Measurements from ENCODE around the gene COL6A5. TPM values are rescaled to one million over a fixed set of nuclear protein-coding genes. Genes with fewer than 3 reads are reported as not detected.
"Not testable (repeated sequence)": the region's sequence is repeated elsewhere in the genome, so short reads cannot be mapped to it uniquely, and the experiment has no call there.

COL6A5 gene
- total RNA-seq, 1 experiment from 2014 or later, result not detected

DNA sequence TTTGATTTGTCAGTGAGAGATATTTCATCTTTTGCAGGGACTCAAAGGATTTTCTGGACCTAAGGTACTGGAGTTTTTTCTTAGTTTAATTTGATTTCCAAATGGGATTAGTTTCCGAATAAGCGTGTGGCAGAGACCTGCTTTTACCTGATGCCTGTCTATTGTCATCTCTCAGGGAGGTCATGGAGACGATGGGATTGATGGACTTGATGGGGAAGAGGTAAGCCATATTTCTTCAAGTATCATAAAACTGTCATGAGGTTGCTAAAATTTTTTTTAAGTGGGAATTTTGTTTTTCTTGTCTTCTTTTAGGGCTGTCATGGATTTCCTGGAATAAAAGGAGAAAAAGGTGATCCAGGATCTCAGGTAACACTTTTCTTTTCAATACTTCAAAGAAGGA, 60.5 kb downstream of the COL6A5 start:
- H3F3A ChIP-seq (ENCODE audit: insufficient read depth, low read depth), result no peaks in the 10 kb centered on the region
- ChIA-PET POLR2A (ENCODE audit: unreplicated experiment) (no interaction called here), CTCF (no interaction called here)
- TF ChIP-seq, protein P1, sequence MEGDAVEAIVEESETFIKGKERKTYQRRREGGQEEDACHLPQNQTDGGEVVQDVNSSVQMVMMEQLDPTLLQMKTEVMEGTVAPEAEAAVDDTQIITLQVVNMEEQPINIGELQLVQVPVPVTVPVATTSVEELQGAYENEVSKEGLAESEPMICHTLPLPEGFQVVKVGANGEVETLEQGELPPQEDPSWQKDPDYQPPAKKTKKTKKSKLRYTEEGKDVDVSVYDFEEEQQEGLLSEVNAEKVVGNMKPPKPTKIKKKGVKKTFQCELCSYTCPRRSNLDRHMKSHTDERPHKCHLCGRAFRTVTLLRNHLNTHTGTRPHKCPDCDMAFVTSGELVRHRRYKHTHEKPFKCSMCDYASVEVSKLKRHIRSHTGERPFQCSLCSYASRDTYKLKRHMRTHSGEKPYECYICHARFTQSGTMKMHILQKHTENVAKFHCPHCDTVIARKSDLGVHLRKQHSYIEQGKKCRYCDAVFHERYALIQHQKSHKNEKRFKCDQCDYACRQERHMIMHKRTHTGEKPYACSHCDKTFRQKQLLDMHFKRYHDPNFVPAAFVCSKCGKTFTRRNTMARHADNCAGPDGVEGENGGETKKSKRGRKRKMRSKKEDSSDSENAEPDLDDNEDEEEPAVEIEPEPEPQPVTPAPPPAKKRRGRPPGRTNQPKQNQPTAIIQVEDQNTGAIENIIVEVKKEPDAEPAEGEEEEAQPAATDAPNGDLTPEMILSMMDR (conservative IDR thresholded peaks at IDR 0.05), result no peak
- no peak for TF ChIP-seq EZH2 (IDR thresholded peaks at IDR 0.05; ENCODE audit: low read depth)
- no peaks in the 10 kb centered on the region for H3K9me3 ChIP-seq (ENCODE audit: insufficient read depth, low read depth)
- H3K79me2 ChIP-seq (ENCODE audit: low read depth), result no peaks in the 10 kb centered on the region
- no peak for DNase-seq
- 0 out of 2 replicates have a peak, but pooled peaks cover 14% of the 10 kb centered on the region for H3K27me3 ChIP-seq (ENCODE audit: insufficient read depth, low read depth)
- BruUV-seq (replicated peaks), result no TSS peak
- no peak overlapping the region for H3K27ac ChIP-seq
- no peaks in the 10 kb centered on the region for H4K20me1 ChIP-seq (ENCODE audit: insufficient read depth)
- no peaks in the 10 kb centered on the region for H3K9me2 ChIP-seq (ENCODE audit: insufficient read depth)
- H3K4me3 ChIP-seq, result no peak overlapping the region
- H3K36me3 ChIP-seq (ENCODE audit: low read depth), result no peaks in the 10 kb centered on the region
- no peak overlapping the region for H2AFZ ChIP-seq
- intact Hi-C loops (cut with micrococcal nuclease; ENCODE audit: unreplicated experiment), result no loop called here
- H3K4me2 ChIP-seq, result no peak overlapping the region
- H3K4me1 ChIP-seq (replicated peaks; ENCODE audit: insufficient read depth), result no peaks in the 10 kb centered on the region

DNA sequence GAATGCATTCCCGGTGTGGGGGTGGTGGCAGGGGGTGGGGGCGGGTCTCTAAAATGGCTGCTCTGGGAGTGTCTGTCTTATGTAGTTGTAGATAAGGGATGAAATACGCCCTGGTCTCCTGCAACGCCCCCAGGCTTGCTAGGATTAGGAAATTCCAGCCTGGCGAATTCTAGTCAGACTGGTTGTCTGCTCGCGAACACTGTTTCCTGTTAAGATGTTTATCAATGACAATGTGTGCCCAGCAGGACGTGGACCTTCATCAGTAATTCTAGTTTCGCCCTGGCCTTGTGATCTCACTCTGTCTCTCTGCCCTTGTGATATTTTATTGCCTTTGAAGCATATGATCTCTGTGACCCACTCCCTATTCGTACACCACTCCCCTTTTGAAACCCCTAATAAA, 62.8 kb downstream of the COL6A5 start:
- intact Hi-C loops (cut with micrococcal nuclease; ENCODE audit: unreplicated experiment); H3K4me3 ChIP-seq; POLR2A ChIA-PET (ENCODE audit: unreplicated experiment); H3K4me2 ChIP-seq; H4K20me1 ChIP-seq (ENCODE audit: insufficient read depth); H2AFZ ChIP-seq; H3F3A ChIP-seq (ENCODE audit: insufficient read depth, low read depth); DNase-seq; H3K27ac ChIP-seq; H3K36me3 ChIP-seq (ENCODE audit: low read depth); H3K4me1 ChIP-seq (replicated peaks; ENCODE audit: insufficient read depth); H3K9me2 ChIP-seq (ENCODE audit: insufficient read depth); CTCF ChIA-PET; BruUV-seq (replicated peaks); H3K79me2 ChIP-seq (ENCODE audit: low read depth); H3K9me3 ChIP-seq (ENCODE audit: insufficient read depth, low read depth): not testable (repeated sequence)
- H3K27me3 ChIP-seq (ENCODE audit: insufficient read depth, low read depth), result 0 out of 2 replicates have a peak, but pooled peaks cover 14% of the 10 kb centered on the region

DNA sequence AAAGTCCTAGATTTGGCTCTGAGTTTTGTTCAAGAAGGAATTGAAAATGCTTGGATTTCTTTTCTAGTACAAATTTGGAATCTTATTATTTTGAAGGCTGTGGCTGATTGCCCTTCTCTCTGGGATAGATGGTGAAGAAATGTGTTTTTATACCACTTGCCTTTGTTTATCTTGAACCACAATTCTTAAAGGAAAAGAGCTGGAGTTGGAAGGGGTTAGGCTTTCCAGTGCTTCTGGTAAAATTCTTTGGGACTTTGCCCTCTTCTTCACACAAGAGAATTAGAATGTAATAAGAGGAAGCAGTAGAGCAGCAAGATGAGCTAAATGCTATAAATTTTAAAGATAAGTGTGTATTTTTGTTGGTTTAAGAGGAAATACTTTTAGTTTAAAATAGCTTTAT, 65.8 kb downstream of the COL6A5 start:
- Histone ChIP-seq H3K4me2 (no peak overlapping the region), H3K36me3 (ENCODE audit: low read depth) (no peaks in the 10 kb centered on the region), H2AFZ (no peak overlapping the region), H3F3A (ENCODE audit: insufficient read depth, low read depth) (no peaks in the 10 kb centered on the region), H3K79me2 (ENCODE audit: low read depth) (no peaks in the 10 kb centered on the region), H3K9me2 (ENCODE audit: insufficient read depth) (no peaks in the 10 kb centered on the region), H3K4me1 (replicated peaks; ENCODE audit: insufficient read depth) (no peaks in the 10 kb centered on the region), H3K27me3 (ENCODE audit: insufficient read depth, low read depth) (peaks cover 3% of the 10 kb centered on the region; the same call in 1 of the 2 replicates), H3K4me3 (no peak overlapping the region), H4K20me1 (ENCODE audit: insufficient read depth) (no peaks in the 10 kb centered on the region), H3K9me3 (ENCODE audit: insufficient read depth, low read depth) (no peaks in the 10 kb centered on the region), H3K27ac (no peak overlapping the region)
- intact Hi-C loops (cut with micrococcal nuclease; ENCODE audit: unreplicated experiment), result no loop called here
- TF ChIP-seq EZH2 (IDR thresholded peaks at IDR 0.05; ENCODE audit: low read depth), result no peak
- TF ChIP-seq, protein P1 (conservative IDR thresholded peaks at IDR 0.05), result no peak
- CTCF ChIA-PET, result no interaction called here
- no peak for DNase-seq
- POLR2A ChIA-PET (ENCODE audit: unreplicated experiment), result no interaction called here
- no TSS peak for BruUV-seq (replicated peaks)

DNA sequence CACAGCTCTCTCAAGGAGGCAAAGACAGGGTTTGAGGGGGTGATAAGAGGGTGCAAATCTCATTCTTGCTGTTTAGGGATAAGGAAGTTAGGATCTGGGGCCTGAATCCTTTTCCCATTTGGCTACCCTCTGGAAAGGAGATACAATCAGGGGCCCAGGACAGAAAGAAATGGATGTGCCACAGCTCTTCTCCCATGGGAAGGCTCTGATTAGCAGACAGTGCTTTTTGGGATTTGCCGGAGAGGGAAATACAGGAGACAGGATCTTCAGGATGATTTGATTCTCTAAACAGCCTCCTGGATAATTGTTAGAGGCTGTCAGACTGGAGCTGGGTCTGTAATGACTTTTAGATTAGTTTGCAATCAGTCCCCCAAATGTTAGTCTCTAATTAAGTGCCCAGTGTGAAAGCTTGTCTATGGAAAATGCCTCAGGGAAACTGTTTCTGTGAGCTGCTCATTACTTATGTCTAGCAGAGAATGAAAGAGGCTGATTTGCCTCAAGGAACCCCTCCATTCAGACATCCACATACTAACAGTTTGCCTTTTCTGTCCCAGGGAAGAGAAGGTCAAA, 67.6 kb downstream of the COL6A5 start:
- Histone ChIP-seq H2AFZ (no peak overlapping the region), H3K27me3 (ENCODE audit: insufficient read depth, low read depth) (peaks cover 3% of the 10 kb centered on the region; the same call in 1 of the 2 replicates), H3K4me1 (replicated peaks; ENCODE audit: insufficient read depth) (no peaks in the 10 kb centered on the region), H3K4me2 (no peak overlapping the region), H3K9me3 (ENCODE audit: insufficient read depth, low read depth) (no peaks in the 10 kb centered on the region), H3K9me2 (ENCODE audit: insufficient read depth) (no peaks in the 10 kb centered on the region), H3F3A (ENCODE audit: insufficient read depth, low read depth) (no peaks in the 10 kb centered on the region), H3K36me3 (ENCODE audit: low read depth) (no peaks in the 10 kb centered on the region), H3K4me3 (no peak overlapping the region), H4K20me1 (ENCODE audit: insufficient read depth) (no peaks in the 10 kb centered on the region), H3K27ac (no peak overlapping the region), H3K79me2 (ENCODE audit: low read depth) (no peaks in the 10 kb centered on the region)
- TF ChIP-seq, protein P1 (conservative IDR thresholded peaks at IDR 0.05), result no peak
- TF ChIP-seq EZH2 (IDR thresholded peaks at IDR 0.05; ENCODE audit: low read depth), result no peak
- ChIA-PET CTCF (no interaction called here), POLR2A (ENCODE audit: unreplicated experiment) (no interaction called here)
- DNase-seq, result no peak
- BruUV-seq (replicated peaks), result no TSS peak
- intact Hi-C loops (cut with micrococcal nuclease; ENCODE audit: unreplicated experiment), result no loop called here

Data from PC-9 (cell line).